ENCODE results near the gene SSBP3.

Gene SSBP3

GRCh38 chr1:54230507-54231339 lies 175.5 kb downstream of the SSBP3 start:
- no peak overlapping the region for H3K27ac ChIP-seq (ENCODE audit: low read depth in 2 of 2, low read length in 2 of 2)
- H3K4me3 ChIP-seq (ENCODE audit: low read length in 2 of 2), result no peak overlapping the region
- no peaks in the 10 kb centered on the region for H3K27me3 ChIP-seq (ENCODE audit: control insufficient read depth in 2 of 2, insufficient read depth in 2 of 2, low read length in 2 of 2)
- no peaks in the 10 kb centered on the region for H3K9me3 ChIP-seq (ENCODE audit: control insufficient read depth in 2 of 2, low read length in 2 of 2)
- no peaks in the 10 kb centered on the region for H3K4me1 ChIP-seq (ENCODE audit: control insufficient read depth in 2 of 2, insufficient read depth in 2 of 2, low read length in 2 of 2)
- H3K36me3 ChIP-seq (ENCODE audit: control insufficient read depth in 2 of 2, insufficient read depth in 2 of 2, low read length in 2 of 2), result peaks cover 0 to 10% of the 10 kb centered on the region in 2 donors
- H3K9ac ChIP-seq (ENCODE audit: low read depth in 1 of 2, low read length in 2 of 2), result no peak overlapping the region

DNA sequence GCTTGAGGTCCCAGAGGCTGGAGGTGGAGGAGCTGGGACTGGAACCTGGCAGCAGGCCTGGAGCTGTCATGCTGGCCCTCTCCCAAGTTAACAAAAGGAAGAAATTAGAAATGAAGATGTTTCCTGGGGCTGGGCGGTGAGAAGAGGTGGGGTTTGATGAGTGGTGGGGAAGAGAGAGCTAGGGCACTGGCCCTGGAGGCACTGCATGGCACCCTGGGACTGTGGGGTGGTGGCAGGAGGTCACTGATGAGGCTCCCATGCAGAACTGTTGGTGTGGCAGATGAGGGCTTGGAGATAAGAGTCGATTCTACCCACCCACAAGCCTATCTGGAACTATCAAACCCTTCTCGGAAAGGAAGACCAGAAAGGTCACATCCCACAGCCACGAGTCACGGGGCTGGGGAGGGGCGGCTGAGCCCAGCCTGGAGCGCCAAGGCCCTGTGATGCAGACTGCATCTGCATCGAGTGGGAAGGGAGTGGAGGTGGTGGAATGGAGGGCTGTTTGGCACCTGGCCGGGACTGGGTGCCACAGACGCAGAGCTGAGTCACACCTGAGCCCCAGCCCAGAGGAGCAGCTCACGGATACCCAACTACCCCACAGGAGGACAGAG lies 176.8 kb downstream of the SSBP3 start:
- Histone ChIP-seq H3K9ac (ENCODE audit: low read depth in 1 of 2, low read length in 2 of 2) (no peak overlapping the region), H3K27me3 (ENCODE audit: control insufficient read depth in 2 of 2, insufficient read depth in 2 of 2, low read length in 2 of 2) (no peaks in the 10 kb centered on the region), H3K4me3 (ENCODE audit: low read length in 2 of 2) (no peak overlapping the region), H3K9me3 (ENCODE audit: control insufficient read depth in 2 of 2, low read length in 2 of 2) (no peaks in the 10 kb centered on the region), H3K36me3 (ENCODE audit: control insufficient read depth in 2 of 2, insufficient read depth in 2 of 2, low read length in 2 of 2) (peaks cover 3 to 17% of the 10 kb centered on the region in 2 donors), H3K4me1 (ENCODE audit: control insufficient read depth in 2 of 2, insufficient read depth in 2 of 2, low read length in 2 of 2) (no peaks in the 10 kb centered on the region), H3K27ac (ENCODE audit: low read depth in 2 of 2, low read length in 2 of 2) (no peak overlapping the region)

- H3K4me3 ChIP-seq (ENCODE audit: low read length in 2 of 2), result no peak overlapping the region
- H3K4me1 ChIP-seq (ENCODE audit: control insufficient read depth in 2 of 2, insufficient read depth in 2 of 2, low read length in 2 of 2), result no peaks in the 10 kb centered on the region
- H3K27ac ChIP-seq (ENCODE audit: low read depth in 2 of 2, low read length in 2 of 2), result no peak overlapping the region
- H3K27me3 ChIP-seq (ENCODE audit: control insufficient read depth in 2 of 2, insufficient read depth in 2 of 2, low read length in 2 of 2), result no peaks in the 10 kb centered on the region
- peaks cover 3 to 21% of the 10 kb centered on the region in 2 donors for H3K36me3 ChIP-seq (ENCODE audit: control insufficient read depth in 2 of 2, insufficient read depth in 2 of 2, low read length in 2 of 2)
- no peak overlapping the region for H3K9ac ChIP-seq (ENCODE audit: low read depth in 1 of 2, low read length in 2 of 2)
- no peaks in the 10 kb centered on the region for H3K9me3 ChIP-seq (ENCODE audit: control insufficient read depth in 2 of 2, low read length in 2 of 2)
These were observed 177.5 kb downstream of the SSBP3 start for GRCh38 chr1:54228638-54229079.

- Histone ChIP-seq H3K4me3 (ENCODE audit: low read length in 2 of 2) (no peak overlapping the region), H3K36me3 (ENCODE audit: control insufficient read depth in 2 of 2, insufficient read depth in 2 of 2, low read length in 2 of 2) (peaks cover 3 to 21% of the 10 kb centered on the region in 2 donors), H3K27ac (ENCODE audit: low read depth in 2 of 2, low read length in 2 of 2) (no peak overlapping the region), H3K9ac (ENCODE audit: low read depth in 1 of 2, low read length in 2 of 2) (no peak overlapping the region), H3K4me1 (ENCODE audit: control insufficient read depth in 2 of 2, insufficient read depth in 2 of 2, low read length in 2 of 2) (no peaks in the 10 kb centered on the region), H3K27me3 (ENCODE audit: control insufficient read depth in 2 of 2, insufficient read depth in 2 of 2, low read length in 2 of 2) (no peaks in the 10 kb centered on the region), H3K9me3 (ENCODE audit: control insufficient read depth in 2 of 2, low read length in 2 of 2) (no peaks in the 10 kb centered on the region)
These were observed 178.3 kb downstream of the SSBP3 start for GRCh38 chr1:54227891-54228310.

GRCh38 chr1:54227091-54227602 lies 179.0 kb downstream of the SSBP3 start:
- no peaks in the 10 kb centered on the region for H3K9me3 ChIP-seq (ENCODE audit: control insufficient read depth in 2 of 2, low read length in 2 of 2)
- no peaks in the 10 kb centered on the region for H3K4me1 ChIP-seq (ENCODE audit: control insufficient read depth in 2 of 2, insufficient read depth in 2 of 2, low read length in 2 of 2)

DNA sequence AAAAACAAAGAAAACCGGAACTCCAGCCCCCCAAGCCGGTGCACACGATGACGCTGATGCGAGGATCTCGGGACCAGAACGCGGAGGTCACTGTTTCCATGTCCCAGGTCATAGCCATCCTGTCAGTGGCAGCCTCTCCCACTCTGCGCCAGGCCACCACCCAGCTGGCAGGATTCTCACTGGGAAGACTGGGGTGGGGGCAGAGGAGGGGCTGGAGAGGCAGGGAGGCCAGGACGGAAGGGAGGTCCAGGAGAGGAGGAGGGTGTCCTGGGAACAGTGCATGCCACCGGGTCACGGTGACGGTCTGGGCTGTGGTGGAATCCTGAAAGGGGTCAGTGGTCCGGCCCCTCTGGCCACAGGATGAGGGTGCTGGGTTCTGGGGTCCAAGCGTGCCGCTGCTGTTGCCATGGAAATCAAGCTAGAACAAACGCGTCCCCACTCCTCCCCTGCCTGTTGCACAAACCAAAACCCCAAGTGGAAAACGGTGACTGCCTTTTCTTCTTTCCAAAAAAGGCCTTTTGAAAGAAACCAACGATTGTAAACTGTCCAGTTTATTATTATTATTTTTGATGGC lies 180.1 kb downstream of the SSBP3 start:
- H3K4me1 ChIP-seq (ENCODE audit: control insufficient read depth in 2 of 2, insufficient read depth in 2 of 2, low read length in 2 of 2), result no peaks in the 10 kb centered on the region
- H3K27me3 ChIP-seq (ENCODE audit: control insufficient read depth in 2 of 2, insufficient read depth in 2 of 2, low read length in 2 of 2), result no peaks in the 10 kb centered on the region
- no peak overlapping the region for H3K9ac ChIP-seq (ENCODE audit: low read depth in 1 of 2, low read length in 2 of 2)
- H3K4me3 ChIP-seq (ENCODE audit: low read length in 2 of 2), result no peak overlapping the region
- H3K9me3 ChIP-seq (ENCODE audit: control insufficient read depth in 2 of 2, low read length in 2 of 2), result no peaks in the 10 kb centered on the region
- no peak overlapping the region for H3K27ac ChIP-seq (ENCODE audit: low read depth in 2 of 2, low read length in 2 of 2)
- H3K36me3 ChIP-seq (ENCODE audit: control insufficient read depth in 2 of 2, insufficient read depth in 2 of 2, low read length in 2 of 2), result peaks cover 6 to 25% of the 10 kb centered on the region in 2 donors

More at GRCh38 chr1:54227091-54227602, 179.0 kb downstream of the SSBP3 start:
- Histone ChIP-seq H3K27me3 (ENCODE audit: control insufficient read depth in 2 of 2, insufficient read depth in 2 of 2, low read length in 2 of 2) (no peaks in the 10 kb centered on the region), H3K9ac (ENCODE audit: low read depth in 1 of 2, low read length in 2 of 2) (no peak overlapping the region), H3K4me3 (ENCODE audit: low read length in 2 of 2) (no peak overlapping the region), H3K36me3 (ENCODE audit: control insufficient read depth in 2 of 2, insufficient read depth in 2 of 2, low read length in 2 of 2) (peaks cover 3 to 21% of the 10 kb centered on the region in 2 donors), H3K27ac (ENCODE audit: low read depth in 2 of 2, low read length in 2 of 2) (no peak overlapping the region)

DNA sequence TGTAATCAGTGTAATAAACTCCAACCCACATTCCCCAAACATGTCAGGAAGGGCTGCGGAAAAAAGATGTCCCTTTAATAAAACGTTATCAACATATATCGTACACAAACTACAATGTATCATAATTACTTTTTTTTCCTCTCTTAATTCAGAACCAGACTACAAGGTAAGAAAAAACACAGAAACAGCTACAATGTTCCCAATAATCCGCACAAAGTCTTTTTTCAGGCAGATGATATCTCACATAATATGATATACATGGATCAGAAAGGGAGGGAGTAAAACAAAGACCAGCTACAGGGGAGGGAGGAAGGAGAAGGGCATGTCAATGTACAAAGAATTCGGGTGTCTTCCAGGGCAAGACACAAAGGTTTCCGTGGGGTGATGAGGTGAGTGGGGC lies 180.8 kb downstream of the SSBP3 start:
- Histone ChIP-seq H3K9ac (ENCODE audit: low read depth in 1 of 2, low read length in 2 of 2) (no peak overlapping the region), H3K4me3 (ENCODE audit: low read length in 2 of 2) (no peak overlapping the region), H3K4me1 (ENCODE audit: control insufficient read depth in 2 of 2, insufficient read depth in 2 of 2, low read length in 2 of 2) (no peaks in the 10 kb centered on the region), H3K27ac (ENCODE audit: low read depth in 2 of 2, low read length in 2 of 2) (no peak overlapping the region), H3K27me3 (ENCODE audit: control insufficient read depth in 2 of 2, insufficient read depth in 2 of 2, low read length in 2 of 2) (no peaks in the 10 kb centered on the region), H3K9me3 (ENCODE audit: control insufficient read depth in 2 of 2, low read length in 2 of 2) (no peaks in the 10 kb centered on the region), H3K36me3 (ENCODE audit: control insufficient read depth in 2 of 2, insufficient read depth in 2 of 2, low read length in 2 of 2) (peaks cover 6 to 25% of the 10 kb centered on the region in 2 donors)

- Histone ChIP-seq H3K36me3 (ENCODE audit: control insufficient read depth in 2 of 2, insufficient read depth in 2 of 2, low read length in 2 of 2) (peaks cover 6 to 30% of the 10 kb centered on the region in 2 donors), H3K27ac (ENCODE audit: low read depth in 2 of 2, low read length in 2 of 2) (no peak overlapping the region), H3K4me3 (ENCODE audit: low read length in 2 of 2) (no peak overlapping the region), H3K4me1 (ENCODE audit: control insufficient read depth in 2 of 2, insufficient read depth in 2 of 2, low read length in 2 of 2) (peaks cover 8 to 9% of the 10 kb centered on the region in 2 donors), H3K9me3 (ENCODE audit: control insufficient read depth in 2 of 2, low read length in 2 of 2) (no peaks in the 10 kb centered on the region), H3K27me3 (ENCODE audit: control insufficient read depth in 2 of 2, insufficient read depth in 2 of 2, low read length in 2 of 2) (no peaks in the 10 kb centered on the region), H3K9ac (ENCODE audit: low read depth in 1 of 2, low read length in 2 of 2) (no peak overlapping the region)
These were observed 182.0 kb downstream of the SSBP3 start for GRCh38 chr1:54224233-54224632.

GRCh38 chr1:54223441-54224202 lies 182.6 kb downstream of the SSBP3 start:
- Histone ChIP-seq H3K9ac (ENCODE audit: low read depth in 1 of 2, low read length in 2 of 2) (no peak overlapping the region), H3K36me3 (ENCODE audit: control insufficient read depth in 2 of 2, insufficient read depth in 2 of 2, low read length in 2 of 2) (peaks cover 6 to 32% of the 10 kb centered on the region in 2 donors)

More at GRCh38 chr1:54223441-54224202, 182.6 kb downstream of the SSBP3 start:
- H3K27me3 ChIP-seq (ENCODE audit: control insufficient read depth in 2 of 2, insufficient read depth in 2 of 2, low read length in 2 of 2), result no peaks in the 10 kb centered on the region
- no peak overlapping the region for H3K4me3 ChIP-seq (ENCODE audit: low read length in 2 of 2)
- peaks cover 14 to 15% of the 10 kb centered on the region in 2 donors for H3K4me1 ChIP-seq (ENCODE audit: control insufficient read depth in 2 of 2, insufficient read depth in 2 of 2, low read length in 2 of 2)
- H3K9me3 ChIP-seq (ENCODE audit: control insufficient read depth in 2 of 2, low read length in 2 of 2), result no peaks in the 10 kb centered on the region
- H3K27ac ChIP-seq (ENCODE audit: low read depth in 2 of 2, low read length in 2 of 2), result no peak overlapping the region
